Endometrium (tissue), 2 donors: ENCODE results near the gene MPP3.
"Not testable (repeated sequence)": the region's sequence is repeated elsewhere in the genome, so short reads cannot be mapped to it uniquely, and the experiment has no call there.

Experiments
- FAIRE-seq: peaks from 2 replicates; lab custom pipeline; 2012; peaks lifted over from hg19 to GRCh38; lab: Jason Lieb, UNC
- donor health status: control.
- donor health status: control.

The MPP3 gene

GRCh38 chr17:43860927-43861622 is 28.1 kb upstream of the MPP3 start:
- FAIRE-seq: no peak

GRCh38 chr17:43860077-43860725 is 27.3 kb upstream of the MPP3 start:
- FAIRE-seq: no peak

GRCh38 chr17:43857957-43858600 is 25.1 kb upstream of the MPP3 start:
- no peak for FAIRE-seq

GRCh38 chr17:43857141-43857540 is 24.2 kb upstream of the MPP3 start:
- no peak for FAIRE-seq

GRCh38 chr17:43856141-43856540 is 23.2 kb upstream of the MPP3 start:
- no peak for FAIRE-seq

GRCh38 chr17:43855061-43855460 is 22.1 kb upstream of the MPP3 start:
- no peak for FAIRE-seq

GRCh38 chr17:43854498-43854897 is 21.6 kb upstream of the MPP3 start:
- FAIRE-seq: no peak

GRCh38 chr17:43853546-43853945 is 20.6 kb upstream of the MPP3 start:
- FAIRE-seq: no peak

- no peak for FAIRE-seq
These were observed 19.6 kb upstream of the MPP3 start for GRCh38 chr17:43852571-43852970.

GRCh38 chr17:43849116-43849515 is 16.2 kb upstream of the MPP3 start:
- FAIRE-seq: no peak

- FAIRE-seq: no peak
These were observed 15.7 kb upstream of the MPP3 start for GRCh38 chr17:43848601-43849000.

GRCh38 chr17:43846963-43847371 is 14.0 kb upstream of the MPP3 start, which contains the start of gene CD300LG:
CD300LG (plus strand) TSS chr17:43847176; CDS start chr17:43847217, 41 bp downstream.
- no peak for FAIRE-seq

- FAIRE-seq: no peak
These were observed 13.3 kb upstream of the MPP3 start for GRCh38 chr17:43846221-43846712.

- FAIRE-seq: no peak
These were observed 12.8 kb upstream of the MPP3 start for GRCh38 chr17:43845766-43846165.

- FAIRE-seq: no peak
These were observed 11.3 kb upstream of the MPP3 start for GRCh38 chr17:43844241-43844640.

- no peak for FAIRE-seq
These were observed 10.0 kb upstream of the MPP3 start for GRCh38 chr17:43842975-43843325.

GRCh38 chr17:43842091-43842974 is 9.4 kb upstream of the MPP3 start:
- not testable (repeated sequence) for FAIRE-seq

GRCh38 chr17:43841282-43841681 is 8.3 kb upstream of the MPP3 start:
- FAIRE-seq: no peak

GRCh38 chr17:43840814-43841213 is 7.9 kb upstream of the MPP3 start:
- FAIRE-seq: no peak

GRCh38 chr17:43839670-43840108 is 6.7 kb upstream of the MPP3 start:
- no peak for FAIRE-seq

GRCh38 chr17:43834106-43834505 is 1.2 kb upstream of the MPP3 start:
- no peak for FAIRE-seq
